NCI-H1694 (cell line): ENCODE data around the gene WNT7A.

Source experiments
- DNase-seq: peaks from one replicate; lab custom pipeline; 2025; lab: John Stamatoyannopoulos, UW

WNT7A gene

DNA sequence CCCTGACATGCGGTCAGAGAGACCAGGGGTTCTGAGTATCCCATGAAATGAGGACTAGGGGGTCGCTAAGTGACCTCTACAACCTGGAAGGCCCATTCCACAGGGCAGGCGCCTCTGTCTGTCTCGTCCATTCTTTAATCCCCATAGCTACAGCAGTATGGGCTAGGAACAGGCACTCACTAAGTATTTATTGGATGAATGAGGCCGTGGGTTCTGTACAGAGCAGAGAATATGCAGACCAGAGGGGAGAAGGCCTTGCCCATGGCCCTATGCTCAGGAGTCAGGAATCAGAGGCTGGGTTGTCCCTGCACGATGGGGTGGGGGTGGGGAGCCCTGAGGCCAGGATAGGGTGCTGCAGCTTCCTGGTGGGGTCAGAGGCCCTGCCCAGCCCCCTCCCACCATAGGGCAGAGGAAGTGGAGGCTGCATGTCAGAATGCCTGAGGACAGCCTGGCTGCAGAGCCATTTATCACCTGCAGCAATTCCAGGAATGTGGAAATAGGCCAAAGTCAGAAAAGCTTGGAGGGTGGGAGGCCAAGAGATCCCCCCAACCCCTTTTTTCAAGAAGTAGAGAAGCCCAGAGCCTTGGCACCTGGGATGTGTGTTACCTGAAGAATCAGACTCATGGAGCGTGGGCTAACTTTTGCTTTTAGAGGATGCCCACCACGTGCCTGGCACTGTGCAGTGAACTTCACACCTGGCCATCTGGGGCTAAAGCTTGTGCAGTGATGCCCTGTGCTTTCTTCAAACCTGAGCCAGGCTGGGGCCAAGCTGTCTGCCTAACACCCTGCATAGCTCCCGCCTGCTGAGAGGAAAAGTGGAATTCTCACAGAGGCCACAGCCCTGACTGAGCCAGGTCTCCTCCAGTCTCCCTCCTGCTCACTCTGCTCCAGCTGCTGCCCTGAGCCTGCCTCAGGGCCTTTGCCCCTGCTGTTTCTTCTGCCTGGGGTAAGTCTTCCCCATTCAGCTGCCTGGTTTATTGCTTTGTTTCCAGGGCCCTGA, 109.4 kb downstream of the WNT7A start:
- no peak for DNase-seq

DNA sequence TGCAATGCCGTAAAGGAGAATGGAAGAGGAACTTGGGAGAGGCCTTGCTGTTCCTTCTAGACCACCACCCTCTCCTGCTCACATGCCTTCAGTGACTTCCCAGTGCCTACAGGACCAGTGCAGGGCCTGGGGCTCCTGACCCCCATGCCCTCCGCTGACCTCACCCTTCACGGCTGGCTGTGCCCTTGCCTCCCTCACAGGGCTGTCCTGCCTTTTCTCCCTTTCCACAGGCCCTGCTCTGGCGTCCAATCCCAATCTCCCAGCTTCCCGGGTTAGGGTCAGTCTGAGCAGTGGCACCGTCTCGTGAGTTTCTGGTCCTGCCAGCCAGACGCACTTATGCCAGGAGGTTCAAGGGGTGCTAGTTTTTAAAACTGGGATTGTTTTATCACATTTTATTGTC, 110.4 kb downstream of the WNT7A start:
- no peak for DNase-seq

- DNase-seq = no peak
Measured at GRCh38 chr3:13768453-13768852, 111.4 kb downstream of the WNT7A start.

DNA sequence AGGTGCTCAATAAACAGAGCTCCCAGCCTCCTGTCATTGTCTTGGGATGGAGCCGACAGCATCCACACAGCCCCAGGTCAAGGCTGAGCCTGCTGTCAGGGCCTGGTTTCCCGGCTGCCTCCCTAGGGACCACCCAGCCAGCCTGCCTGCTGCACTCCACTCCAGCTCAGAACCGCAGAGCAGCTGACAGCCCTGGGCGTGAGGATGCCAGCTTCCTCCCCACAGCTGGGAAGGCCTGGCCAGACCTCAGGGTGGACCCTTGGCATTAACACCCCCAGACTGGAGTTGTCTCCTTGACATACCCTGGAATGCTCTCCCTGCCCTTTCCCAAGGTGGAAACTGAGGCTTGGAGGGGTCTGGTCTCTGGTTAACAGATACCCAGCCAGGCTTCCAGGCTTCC, 112.0 kb downstream of the WNT7A start:
- peak; percentile 17 for DNase-seq

DNA sequence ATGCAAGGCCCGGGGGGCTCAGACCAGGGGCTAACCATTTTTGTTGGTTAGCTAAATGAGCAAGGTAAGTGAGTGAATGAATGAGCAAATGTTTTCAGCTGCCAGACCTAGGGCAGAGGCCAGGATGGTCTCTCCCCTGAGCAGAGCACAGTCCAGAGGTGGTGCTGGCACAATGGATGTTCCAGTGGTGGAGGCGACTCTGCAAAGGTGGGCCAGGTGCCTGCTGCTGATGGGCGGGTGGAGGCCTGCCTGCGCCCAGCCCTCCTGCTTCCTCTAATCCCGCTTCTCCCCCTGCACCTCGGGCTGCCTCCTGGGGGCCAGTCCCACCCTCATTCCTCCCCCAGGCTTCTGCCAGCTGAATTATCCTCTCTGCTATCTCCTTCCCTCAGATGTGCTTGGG, 112.8 kb downstream of the WNT7A start:
- DNase-seq = no peak
